ENCODE data around the gene HSD17B13.
"Not testable (repeated sequence)": the region's sequence is repeated elsewhere in the genome, so short reads cannot be mapped to it uniquely, and the experiment has no call there.

The HSD17B13 gene

GRCh38 chr4:87294911-87295310, 27.8 kb downstream of the HSD17B13 start:
- H2BK12ac ChIP-seq (ENCODE audit: low read length); H3K4me1 ChIP-seq (ENCODE audit: control insufficient read depth in 1 of 2, insufficient read depth in 2 of 2, low read length in 2 of 2); H3K9me3 ChIP-seq (ENCODE audit: insufficient read depth, low read depth, low read length); H2AK5ac ChIP-seq (ENCODE audit: low read length); H3K27ac ChIP-seq (ENCODE audit: low read depth, low read length); H3K27me3 ChIP-seq (ENCODE audit: insufficient read depth, low read length); H3K79me1 ChIP-seq (ENCODE audit: low read length); DNase-seq; H3K14ac ChIP-seq (ENCODE audit: low read length); H4K12ac ChIP-seq (ENCODE audit: low read depth, low read length); H3K36me3 ChIP-seq (ENCODE audit: control insufficient read depth in 1 of 2, insufficient read depth in 2 of 2, low read length in 2 of 2); H3K4ac ChIP-seq (ENCODE audit: low read depth, low read length); H3K4me2 ChIP-seq (ENCODE audit: low read length); H2BK5ac ChIP-seq (ENCODE audit: low read depth, low read length, poor library complexity); H3K4me3 ChIP-seq (ENCODE audit: low read depth, low read length); H2BK120ac ChIP-seq (ENCODE audit: insufficient read depth, low read length, poor library complexity); H4K91ac ChIP-seq (ENCODE audit: low read depth, low read length); H3K9ac ChIP-seq (ENCODE audit: low read length); H3K23ac ChIP-seq (ENCODE audit: low read length); H3K79me2 ChIP-seq (ENCODE audit: control insufficient read depth, insufficient read depth, low read length, poor library complexity); H3K18ac ChIP-seq (ENCODE audit: low read length); H4K8ac ChIP-seq (ENCODE audit: low read depth, low read length); H2AFZ ChIP-seq (ENCODE audit: insufficient read depth, low read length, poor library complexity): not testable (repeated sequence)
- whole genome bisulfite sequencing (ENCODE audit: extremely low coverage, insufficient coverage, insufficient read length): no CpG with 5 or more reads among the region's 11 CpGs

GRCh38 chr4:87293889-87294288, 28.8 kb downstream of the HSD17B13 start:
- H3K79me2 ChIP-seq (ENCODE audit: control insufficient read depth, insufficient read depth, low read length, poor library complexity); H3K14ac ChIP-seq (ENCODE audit: low read length); H2BK5ac ChIP-seq (ENCODE audit: low read depth, low read length, poor library complexity); H3K36me3 ChIP-seq (ENCODE audit: control insufficient read depth in 1 of 2, insufficient read depth in 2 of 2, low read length in 2 of 2); H3K4me3 ChIP-seq (ENCODE audit: low read depth, low read length); H3K4me1 ChIP-seq (ENCODE audit: control insufficient read depth in 1 of 2, insufficient read depth in 2 of 2, low read length in 2 of 2); H3K4me2 ChIP-seq (ENCODE audit: low read length); H2AFZ ChIP-seq (ENCODE audit: insufficient read depth, low read length, poor library complexity); H2BK12ac ChIP-seq (ENCODE audit: low read length); H3K27me3 ChIP-seq (ENCODE audit: insufficient read depth, low read length); H3K79me1 ChIP-seq (ENCODE audit: low read length); H3K9ac ChIP-seq (ENCODE audit: low read length); H3K18ac ChIP-seq (ENCODE audit: low read length); H3K23ac ChIP-seq (ENCODE audit: low read length); H2AK5ac ChIP-seq (ENCODE audit: low read length); H3K9me3 ChIP-seq (ENCODE audit: insufficient read depth, low read depth, low read length); H2BK120ac ChIP-seq (ENCODE audit: insufficient read depth, low read length, poor library complexity); H3K4ac ChIP-seq (ENCODE audit: low read depth, low read length); H4K91ac ChIP-seq (ENCODE audit: low read depth, low read length); H3K27ac ChIP-seq (ENCODE audit: low read depth, low read length); H4K12ac ChIP-seq (ENCODE audit: low read depth, low read length); H4K8ac ChIP-seq (ENCODE audit: low read depth, low read length); DNase-seq: not testable (repeated sequence)
- no CpG with 5 or more reads among the region's 7 CpGs for WGBS (ENCODE audit: extremely low coverage, insufficient coverage, insufficient read length)

GRCh38 chr4:87286970-87287369, 35.7 kb downstream of the HSD17B13 start:
- H3K23ac ChIP-seq (ENCODE audit: low read length): no peak overlapping the region
- H2BK12ac ChIP-seq (ENCODE audit: low read length): no peak overlapping the region
- H3K36me3 ChIP-seq (ENCODE audit: control insufficient read depth in 1 of 2, insufficient read depth in 2 of 2, low read length in 2 of 2): no peaks in the 10 kb centered on the region
- no peak overlapping the region for H2BK5ac ChIP-seq (ENCODE audit: low read depth, low read length, poor library complexity)
- no CpG with 5 or more reads among the region's 1 CpG for WGBS (ENCODE audit: extremely low coverage, insufficient coverage, insufficient read length)
- no peak overlapping the region for H4K91ac ChIP-seq (ENCODE audit: low read depth, low read length)
- no peak overlapping the region for H3K14ac ChIP-seq (ENCODE audit: low read length)
- no peak overlapping the region for H3K4me2 ChIP-seq (ENCODE audit: low read length)
- no peak overlapping the region for H3K4me3 ChIP-seq (ENCODE audit: low read depth, low read length)
- no peak overlapping the region for H4K8ac ChIP-seq (ENCODE audit: low read depth, low read length)
- H4K12ac ChIP-seq (ENCODE audit: low read depth, low read length): no peak overlapping the region
- H3K9ac ChIP-seq (ENCODE audit: low read length): no peak overlapping the region
- H2AK5ac ChIP-seq (ENCODE audit: low read length): no peak overlapping the region
- no peaks in the 10 kb centered on the region for H3K79me1 ChIP-seq (ENCODE audit: low read length)
- peaks cover 10% of the 10 kb centered on the region for H3K9me3 ChIP-seq (ENCODE audit: insufficient read depth, low read depth, low read length)
- no peak for DNase-seq
- no peak overlapping the region for H2AFZ ChIP-seq (ENCODE audit: insufficient read depth, low read length, poor library complexity)
- no peak overlapping the region for H2BK120ac ChIP-seq (ENCODE audit: insufficient read depth, low read length, poor library complexity)
- no peak overlapping the region for H3K27ac ChIP-seq (ENCODE audit: low read depth, low read length)
- H3K79me2 ChIP-seq (ENCODE audit: control insufficient read depth, insufficient read depth, low read length, poor library complexity): no peaks in the 10 kb centered on the region
- H3K27me3 ChIP-seq (ENCODE audit: insufficient read depth, low read length): no peaks in the 10 kb centered on the region
- no peak overlapping the region for H3K4ac ChIP-seq (ENCODE audit: low read depth, low read length)
- H3K18ac ChIP-seq (ENCODE audit: low read length): no peak overlapping the region
- no peaks in the 10 kb centered on the region for H3K4me1 ChIP-seq (ENCODE audit: control insufficient read depth in 1 of 2, insufficient read depth in 2 of 2, low read length in 2 of 2)

- not testable (repeated sequence) for H3K4me3 ChIP-seq (ENCODE audit: low read depth, low read length); H4K8ac ChIP-seq (ENCODE audit: low read depth, low read length); H2BK12ac ChIP-seq (ENCODE audit: low read length); DNase-seq; H3K79me2 ChIP-seq (ENCODE audit: control insufficient read depth, insufficient read depth, low read length, poor library complexity); H3K18ac ChIP-seq (ENCODE audit: low read length); H2BK5ac ChIP-seq (ENCODE audit: low read depth, low read length, poor library complexity); H2BK120ac ChIP-seq (ENCODE audit: insufficient read depth, low read length, poor library complexity); H3K79me1 ChIP-seq (ENCODE audit: low read length); H2AFZ ChIP-seq (ENCODE audit: insufficient read depth, low read length, poor library complexity); H3K4ac ChIP-seq (ENCODE audit: low read depth, low read length); H3K14ac ChIP-seq (ENCODE audit: low read length); H3K23ac ChIP-seq (ENCODE audit: low read length); H3K27ac ChIP-seq (ENCODE audit: low read depth, low read length); H4K12ac ChIP-seq (ENCODE audit: low read depth, low read length); H3K9ac ChIP-seq (ENCODE audit: low read length); H4K91ac ChIP-seq (ENCODE audit: low read depth, low read length); H3K9me3 ChIP-seq (ENCODE audit: insufficient read depth, low read depth, low read length); H2AK5ac ChIP-seq (ENCODE audit: low read length); H3K27me3 ChIP-seq (ENCODE audit: insufficient read depth, low read length); H3K4me1 ChIP-seq (ENCODE audit: control insufficient read depth in 1 of 2, insufficient read depth in 2 of 2, low read length in 2 of 2); H3K36me3 ChIP-seq (ENCODE audit: control insufficient read depth in 1 of 2, insufficient read depth in 2 of 2, low read length in 2 of 2); H3K4me2 ChIP-seq (ENCODE audit: low read length)
Measured at GRCh38 chr4:87284268-87284667, 38.4 kb downstream of the HSD17B13 start.

GRCh38 chr4:87283151-87283550, 39.5 kb downstream of the HSD17B13 start:
- Histone ChIP-seq H3K4ac (ENCODE audit: low read depth, low read length) (no peak overlapping the region), H3K23ac (ENCODE audit: low read length) (no peak overlapping the region), H3K9me3 (ENCODE audit: insufficient read depth, low read depth, low read length) (peaks cover 10% of the 10 kb centered on the region), H2BK5ac (ENCODE audit: low read depth, low read length, poor library complexity) (no peak overlapping the region), H3K36me3 (ENCODE audit: control insufficient read depth in 1 of 2, insufficient read depth in 2 of 2, low read length in 2 of 2) (no peaks in the 10 kb centered on the region), H2AK5ac (ENCODE audit: low read length) (no peak overlapping the region), H4K12ac (ENCODE audit: low read depth, low read length) (no peak overlapping the region), H3K27me3 (ENCODE audit: insufficient read depth, low read length) (no peaks in the 10 kb centered on the region), H3K18ac (ENCODE audit: low read length) (no peak overlapping the region), H3K27ac (ENCODE audit: low read depth, low read length) (no peak overlapping the region), H3K79me2 (ENCODE audit: control insufficient read depth, insufficient read depth, low read length, poor library complexity) (no peaks in the 10 kb centered on the region), H3K4me3 (ENCODE audit: low read depth, low read length) (no peak overlapping the region), H4K8ac (ENCODE audit: low read depth, low read length) (no peak overlapping the region), H3K14ac (ENCODE audit: low read length) (no peak overlapping the region), H2BK12ac (ENCODE audit: low read length) (no peak overlapping the region), H2BK120ac (ENCODE audit: insufficient read depth, low read length, poor library complexity) (no peak overlapping the region), H3K9ac (ENCODE audit: low read length) (no peak overlapping the region), H3K79me1 (ENCODE audit: low read length) (no peaks in the 10 kb centered on the region), H4K91ac (ENCODE audit: low read depth, low read length) (no peak overlapping the region), H3K4me1 (ENCODE audit: control insufficient read depth in 1 of 2, insufficient read depth in 2 of 2, low read length in 2 of 2) (no peaks in the 10 kb centered on the region), H3K4me2 (ENCODE audit: low read length) (no peak overlapping the region), H2AFZ (ENCODE audit: insufficient read depth, low read length, poor library complexity) (no peak overlapping the region)
- no peak for DNase-seq
- no CpG with 5 or more reads among the region's 3 CpGs for WGBS (ENCODE audit: extremely low coverage, insufficient coverage, insufficient read length)

Data from trophoblast cell (in vitro differentiated cells and primary cell).